NK-92 (cell line): ENCODE measurements around the gene GUCY1A1.

ENCODE experiments used
- DNase-seq: peaks from one replicate; lab custom pipeline; 2025; ENCODE audit not compliant: unreplicated experiment; lab: John Stamatoyannopoulos, UW

GUCY1A1 gene

GRCh38 chr4:155734951-155735350, 68.3 kb downstream of the GUCY1A1 start:
- no peak for DNase-seq

- no peak for DNase-seq
Measured at GRCh38 chr4:155735496-155735895, 68.8 kb downstream of the GUCY1A1 start.

GRCh38 chr4:155738548-155738947, 71.9 kb downstream of the GUCY1A1 start:
- no peak for DNase-seq

GRCh38 chr4:155741546-155741945, 74.9 kb downstream of the GUCY1A1 start:
- DNase-seq, result no peak

- DNase-seq, result no peak
Measured at GRCh38 chr4:155742310-155743015, 75.8 kb downstream of the GUCY1A1 start.

GRCh38 chr4:155745984-155746383, 79.3 kb downstream of the GUCY1A1 start:
- no peak for DNase-seq

GRCh38 chr4:155748039-155748438, 81.4 kb downstream of the GUCY1A1 start:
- DNase-seq, result no peak

- no peak for DNase-seq
Measured at GRCh38 chr4:155749041-155749440, 82.4 kb downstream of the GUCY1A1 start.

- DNase-seq, result no peak
Measured at GRCh38 chr4:155751569-155751968, 84.9 kb downstream of the GUCY1A1 start.

GRCh38 chr4:155757745-155758265, 91.2 kb downstream of the GUCY1A1 start:
- no peak for DNase-seq

- no peak for DNase-seq
Measured at GRCh38 chr4:155758481-155759371, 92.1 kb downstream of the GUCY1A1 start, which contains the start of gene GUCY1B1. Gene GUCY1B1 (plus strand): TSS chr4:155759021. CDS start chr4:155759141, 120 bp downstream.

- DNase-seq, result no peak
Measured at GRCh38 chr4:155759372-155760252, 93.0 kb downstream of the GUCY1A1 start.

- no peak for DNase-seq
Measured at GRCh38 chr4:155761047-155761446, 94.4 kb downstream of the GUCY1A1 start.

- no peak for DNase-seq
Measured at GRCh38 chr4:155761916-155762315, 95.3 kb downstream of the GUCY1A1 start.

- DNase-seq, result no peak
Measured at GRCh38 chr4:155762334-155762733, 95.7 kb downstream of the GUCY1A1 start.

GRCh38 chr4:155763551-155763950, 96.9 kb downstream of the GUCY1A1 start:
- DNase-seq, result no peak

GRCh38 chr4:155765149-155765548, 98.5 kb downstream of the GUCY1A1 start:
- no peak for DNase-seq

- no peak for DNase-seq
Measured at GRCh38 chr4:155766622-155767021, 100.0 kb downstream of the GUCY1A1 start.

- no peak for DNase-seq
Measured at GRCh38 chr4:155768370-155768769, 101.7 kb downstream of the GUCY1A1 start.

- DNase-seq, result no peak
Measured at GRCh38 chr4:155769090-155769489, 102.4 kb downstream of the GUCY1A1 start.
